Thyroid gland (tissue), 4 donors: ENCODE measurements around the gene RFX2.

Experiments
- POLR2A ChIP-seq, 2 donors: fragments of 450-650 bp; IDR thresholded peaks; one replicate each; pipeline ENCODE4 v1.6.1; 2017; ENCODE audit warnings: antibody characterized with exemption in 2 of 2, mild to moderate bottlenecking in 2 of 2, moderate library complexity in 1 of 2
- TF ChIP-seq, protein P1 (sequence below), 6 experiments: fragments of 200-600 bp in 3 of 6; fragments of 450-650 bp in 3 of 6; sonication (generic) in 3 of 6; IDR thresholded peaks; one replicate each; pipeline ENCODE4 v1.5.1; 2016 to 2019; ENCODE audit warnings: antibody characterized with exemption in 6 of 6, mild to moderate bottlenecking in 2 of 6, inconsistent platforms in 1 of 6, moderate library complexity in 1 of 6

DNA sequence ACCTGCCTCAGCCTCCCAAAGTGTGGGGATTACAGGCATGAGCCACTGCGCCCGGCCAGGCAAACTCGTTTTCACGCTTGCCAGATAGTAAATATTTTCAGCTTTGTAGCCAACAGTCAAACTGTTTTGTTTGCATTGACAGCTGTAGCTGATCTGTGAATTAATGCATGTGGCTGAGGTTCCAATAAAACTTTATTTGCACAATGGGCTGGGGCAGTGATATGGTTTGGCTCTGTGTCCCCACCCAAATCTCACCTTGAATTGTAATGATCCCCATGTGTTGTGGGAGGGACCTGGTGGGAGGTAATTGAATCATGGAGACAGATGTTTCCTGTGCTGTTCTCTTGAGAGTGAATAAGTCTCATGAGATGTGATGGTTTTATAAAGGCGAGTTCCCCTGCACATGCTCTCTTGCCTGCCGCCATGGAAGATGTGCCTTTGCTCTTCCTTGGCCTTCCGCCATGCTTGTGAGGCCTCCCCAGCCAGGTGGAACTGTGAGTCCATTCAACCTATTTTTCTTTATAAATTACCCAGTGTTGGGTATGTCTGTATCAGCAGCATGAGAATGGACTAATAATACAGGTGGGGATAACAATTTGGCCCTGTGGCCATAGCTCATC lies 110.0 kb downstream of the RFX2 start:
- TF ChIP-seq, protein P1, sequence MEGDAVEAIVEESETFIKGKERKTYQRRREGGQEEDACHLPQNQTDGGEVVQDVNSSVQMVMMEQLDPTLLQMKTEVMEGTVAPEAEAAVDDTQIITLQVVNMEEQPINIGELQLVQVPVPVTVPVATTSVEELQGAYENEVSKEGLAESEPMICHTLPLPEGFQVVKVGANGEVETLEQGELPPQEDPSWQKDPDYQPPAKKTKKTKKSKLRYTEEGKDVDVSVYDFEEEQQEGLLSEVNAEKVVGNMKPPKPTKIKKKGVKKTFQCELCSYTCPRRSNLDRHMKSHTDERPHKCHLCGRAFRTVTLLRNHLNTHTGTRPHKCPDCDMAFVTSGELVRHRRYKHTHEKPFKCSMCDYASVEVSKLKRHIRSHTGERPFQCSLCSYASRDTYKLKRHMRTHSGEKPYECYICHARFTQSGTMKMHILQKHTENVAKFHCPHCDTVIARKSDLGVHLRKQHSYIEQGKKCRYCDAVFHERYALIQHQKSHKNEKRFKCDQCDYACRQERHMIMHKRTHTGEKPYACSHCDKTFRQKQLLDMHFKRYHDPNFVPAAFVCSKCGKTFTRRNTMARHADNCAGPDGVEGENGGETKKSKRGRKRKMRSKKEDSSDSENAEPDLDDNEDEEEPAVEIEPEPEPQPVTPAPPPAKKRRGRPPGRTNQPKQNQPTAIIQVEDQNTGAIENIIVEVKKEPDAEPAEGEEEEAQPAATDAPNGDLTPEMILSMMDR (IDR thresholded peaks at IDR 0.05): no peak
- no peak for TF ChIP-seq POLR2A (IDR thresholded peaks at IDR 0.05)
